Breast epithelium (tissue), 4 donors: ENCODE measurements around the gene ASTN2. TPM values are rescaled to one million over a fixed set of nuclear protein-coding genes. Genes with fewer than 3 reads are reported as not detected.
"Not testable (repeated sequence)": the region's sequence is repeated elsewhere in the genome, so short reads cannot be mapped to it uniquely, and the experiment has no call there.

Source experiments
- DNase-seq, 2 donors: peaks; one replicate each; pipeline ENCODE4 v3.0.0-alpha.2; 2019; ENCODE audit warnings: low spot score in 2 of 2
- H3K27ac ChIP-seq, 2 donors: fragments of 200-600 bp; sonication (generic) in 1 of 2; one replicate each; pipeline ENCODE4 v1.5.1; 2016 to 2019; ENCODE audit warnings: mild to moderate bottlenecking in 1 of 2
- H3K27me3 ChIP-seq, 2 donors: fragments of 200-600 bp; sonication (generic) in 1 of 2; one replicate each; pipeline versions ENCODE4 v1.5.1 to v1.6.0; 2017 to 2019; ENCODE audit warnings: control low read depth in 1 of 2, mild to moderate bottlenecking in 1 of 2
- H3K36me3 ChIP-seq: fragments of 200-600 bp; one replicate; pipeline ENCODE4 v1.5.1; 2019
- H3K4me1 ChIP-seq, 2 donors: fragments of 200-600 bp; sonication (generic); one replicate each; pipeline ENCODE4 v1.5.1; 2016 to 2019; ENCODE audit warnings: control low read depth in 1 of 2
- H3K4me3 ChIP-seq, 3 donors: fragments of 200-600 bp; sonication (generic); 1 replicate in 2 of 3; 2 replicates in 1 of 3; pipeline ENCODE4 v1.5.1; 2016 to 2019; ENCODE audit warnings: mild to moderate bottlenecking in 3 of 3, moderate library complexity in 2 of 3
- H3K9me3 ChIP-seq, 2 donors: fragments of 200-600 bp; sonication (generic) in 1 of 2; one replicate each; pipeline ENCODE4 v1.5.1; 2016 to 2019; ENCODE audit warnings: control low read depth in 1 of 2
- POLR2A ChIP-seq: fragments of 450-650 bp; IDR thresholded peaks from one replicate; pipeline ENCODE4 v1.6.1; 2016; ENCODE audit warnings: antibody characterized with exemption, mild to moderate bottlenecking, moderate library complexity
- POLR2AphosphoS5 ChIP-seq, 3 donors: sonication (generic); formaldehyde crosslinking; IDR thresholded peaks; one replicate each; pipeline ENCODE4 v1.6.1; 2017; ENCODE audit warnings: antibody characterized with exemption in 3 of 3
- intact Hi-C: fragments of 100-400 bp; cut with DNase I; formaldehyde crosslinking; loops from one replicate; pipeline ENCODE4 v1.15.1; 2023; ENCODE audit warnings: low total_unique reads
- total RNA-seq, 3 donors: library from RNA; depleted of rRNA; stranded (reverse); fragments of >200 nt; gene quantifications; one replicate each; pipeline ENCODE4 v1.1.0, GENCODE V29; 2016
- TF ChIP-seq, protein P1 (sequence below), 3 donors: fragments of 450-650 bp; IDR thresholded peaks; one replicate each; pipeline ENCODE4 v1.5.1; 2016 to 2017; ENCODE audit warnings: antibody characterized with exemption in 3 of 3, mild to moderate bottlenecking in 3 of 3, moderate library complexity in 3 of 3

ASTN2 gene
- total RNA-seq, 3 donors from 2014 or later, result 9.1 to 13.8 (median 9.8) TPM

DNA sequence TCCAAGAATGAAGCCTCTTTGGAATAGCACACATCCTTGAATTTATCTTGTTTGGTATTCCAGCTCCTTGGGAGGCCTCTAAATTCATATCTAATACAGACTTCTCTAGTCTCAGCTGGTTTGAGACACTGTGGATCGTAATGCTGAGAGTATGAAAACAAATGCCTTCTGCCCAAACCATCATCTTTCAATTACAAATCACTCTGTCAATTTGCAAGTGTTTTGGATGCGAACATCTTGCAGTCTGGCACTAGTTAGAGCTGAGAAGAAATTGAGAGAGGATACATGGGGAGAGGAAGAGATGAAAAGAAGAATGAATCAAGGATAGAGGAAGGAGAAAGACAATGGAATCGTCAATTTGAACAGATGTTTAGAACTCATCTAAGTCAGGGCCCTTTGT, 342.6 kb downstream of the ASTN2 start:
- H3K4me1 ChIP-seq, result no peaks in the 10 kb centered on the region
- intact Hi-C loops, result no loop called here
- H3K4me3 ChIP-seq, result no peak overlapping the region
- DNase-seq, result no peak
- no peak overlapping the region for H3K27ac ChIP-seq
- no peaks in the 10 kb centered on the region for H3K27me3 ChIP-seq
- H3K9me3 ChIP-seq, result no peaks in the 10 kb centered on the region
- no peaks in the 10 kb centered on the region for H3K36me3 ChIP-seq
- TF ChIP-seq, protein P1, sequence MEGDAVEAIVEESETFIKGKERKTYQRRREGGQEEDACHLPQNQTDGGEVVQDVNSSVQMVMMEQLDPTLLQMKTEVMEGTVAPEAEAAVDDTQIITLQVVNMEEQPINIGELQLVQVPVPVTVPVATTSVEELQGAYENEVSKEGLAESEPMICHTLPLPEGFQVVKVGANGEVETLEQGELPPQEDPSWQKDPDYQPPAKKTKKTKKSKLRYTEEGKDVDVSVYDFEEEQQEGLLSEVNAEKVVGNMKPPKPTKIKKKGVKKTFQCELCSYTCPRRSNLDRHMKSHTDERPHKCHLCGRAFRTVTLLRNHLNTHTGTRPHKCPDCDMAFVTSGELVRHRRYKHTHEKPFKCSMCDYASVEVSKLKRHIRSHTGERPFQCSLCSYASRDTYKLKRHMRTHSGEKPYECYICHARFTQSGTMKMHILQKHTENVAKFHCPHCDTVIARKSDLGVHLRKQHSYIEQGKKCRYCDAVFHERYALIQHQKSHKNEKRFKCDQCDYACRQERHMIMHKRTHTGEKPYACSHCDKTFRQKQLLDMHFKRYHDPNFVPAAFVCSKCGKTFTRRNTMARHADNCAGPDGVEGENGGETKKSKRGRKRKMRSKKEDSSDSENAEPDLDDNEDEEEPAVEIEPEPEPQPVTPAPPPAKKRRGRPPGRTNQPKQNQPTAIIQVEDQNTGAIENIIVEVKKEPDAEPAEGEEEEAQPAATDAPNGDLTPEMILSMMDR (IDR thresholded peaks at IDR 0.05), result no peak
- TF ChIP-seq POLR2A, result no peak
- no peak for TF ChIP-seq POLR2AphosphoS5 (IDR thresholded peaks at IDR 0.05)

DNA sequence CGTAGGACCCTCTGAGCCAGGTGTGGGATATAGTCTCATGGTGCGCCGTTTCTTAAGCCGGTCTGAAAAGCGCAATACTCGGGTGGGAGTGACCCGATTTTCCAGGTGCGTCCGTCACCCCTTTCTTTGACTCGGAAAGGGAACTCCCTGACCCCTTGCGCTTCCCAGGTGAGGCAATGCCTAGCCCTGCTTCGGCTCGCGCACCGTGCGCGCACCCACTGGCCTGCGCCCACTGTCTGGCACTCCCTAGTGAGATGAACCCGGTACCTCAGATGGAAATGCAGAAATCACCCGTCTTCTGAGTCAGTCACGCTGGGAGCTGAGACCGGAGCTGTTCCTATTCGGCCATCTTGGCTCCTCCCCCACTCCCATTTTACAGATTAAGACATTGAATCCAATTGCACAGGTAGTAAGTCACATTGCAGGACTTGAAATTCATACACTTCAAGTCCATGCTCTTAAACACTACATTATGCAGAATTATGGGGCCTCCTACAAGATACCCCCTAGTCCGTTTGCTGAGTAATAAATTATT, 343.1 kb downstream of the ASTN2 start:
- intact Hi-C loops, H3K4me3 ChIP-seq, H3K27me3 ChIP-seq, DNase-seq, H3K9me3 ChIP-seq, H3K27ac ChIP-seq, H3K36me3 ChIP-seq, H3K4me1 ChIP-seq: not testable (repeated sequence)

DNA sequence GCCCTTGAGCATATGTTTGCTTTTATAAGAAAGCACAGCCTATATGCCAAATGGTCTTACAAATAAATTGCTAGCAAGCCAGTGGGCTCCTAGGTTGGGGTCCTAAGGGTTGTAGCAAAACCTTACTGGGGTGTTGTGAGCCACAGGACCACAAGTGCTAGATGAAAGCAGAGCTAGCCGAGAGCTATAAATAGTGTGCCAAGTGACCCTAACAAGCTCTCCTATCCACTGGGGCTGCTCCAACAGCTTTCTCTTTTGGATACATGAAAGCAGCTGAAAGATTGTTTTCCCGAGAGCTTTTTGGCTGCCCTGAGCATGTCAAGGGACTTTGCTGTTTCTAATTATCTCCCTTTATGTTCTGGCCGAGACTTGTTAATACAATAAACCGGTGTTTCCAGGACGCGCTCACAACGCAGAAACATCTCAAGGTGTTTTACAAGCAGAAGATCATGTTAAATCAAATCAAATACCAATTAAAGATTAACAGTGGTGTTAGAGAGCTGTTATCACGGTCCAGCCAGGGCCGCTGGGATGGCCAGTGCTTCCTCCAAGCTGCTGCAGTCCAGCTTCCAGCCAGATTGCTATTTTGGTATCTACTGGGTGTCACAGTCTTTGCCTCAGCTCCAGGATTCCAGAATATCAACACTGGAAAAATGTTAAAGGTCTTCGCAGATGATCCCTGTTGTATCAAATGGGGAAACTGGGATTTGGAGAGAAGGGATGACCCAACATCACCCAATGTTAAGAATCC, 351.0 kb downstream of the ASTN2 start:
- Histone ChIP-seq H3K36me3 (no peaks in the 10 kb centered on the region), H3K4me1 (no peaks in the 10 kb centered on the region), H3K4me3 (no peak overlapping the region), H3K27ac (no peak overlapping the region), H3K9me3 (no peaks in the 10 kb centered on the region), H3K27me3 (no peaks in the 10 kb centered on the region)
- intact Hi-C loops, result no loop called here
- DNase-seq, result no peak
- TF ChIP-seq, protein P1 (IDR thresholded peaks at IDR 0.05), result no peak
- no peak for TF ChIP-seq POLR2AphosphoS5 (IDR thresholded peaks at IDR 0.05)
- TF ChIP-seq POLR2A, result no peak

DNA sequence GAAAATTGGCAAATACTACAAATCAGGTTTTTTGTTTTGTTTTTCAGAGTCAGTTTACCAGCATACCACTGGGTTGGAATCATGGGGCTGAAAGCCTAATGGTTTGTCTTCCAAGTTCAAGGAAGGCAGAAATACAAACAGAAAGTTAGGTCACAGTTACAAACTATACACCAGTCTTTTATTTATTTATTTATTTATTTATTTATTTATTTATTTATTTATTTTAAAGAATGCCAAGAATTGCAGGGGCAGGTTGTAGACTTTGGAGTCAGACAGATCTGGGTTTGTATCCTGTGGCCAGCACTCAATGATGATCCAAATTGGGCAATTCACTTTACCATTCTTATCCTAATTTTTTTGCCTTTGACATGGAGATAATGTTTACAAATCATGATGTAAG, 353.9 kb downstream of the ASTN2 start:
- intact Hi-C loops, result no loop called here
- TF ChIP-seq POLR2A, result no peak
- TF ChIP-seq POLR2AphosphoS5 (IDR thresholded peaks at IDR 0.05), result no peak
- TF ChIP-seq, protein P1 (IDR thresholded peaks at IDR 0.05), result no peak
- DNase-seq, result no peak
- Histone ChIP-seq H3K27me3 (no peaks in the 10 kb centered on the region), H3K4me3 (no peak overlapping the region), H3K36me3 (no peaks in the 10 kb centered on the region), H3K27ac (no peak overlapping the region), H3K4me1 (no peaks in the 10 kb centered on the region), H3K9me3 (no peaks in the 10 kb centered on the region)

DNA sequence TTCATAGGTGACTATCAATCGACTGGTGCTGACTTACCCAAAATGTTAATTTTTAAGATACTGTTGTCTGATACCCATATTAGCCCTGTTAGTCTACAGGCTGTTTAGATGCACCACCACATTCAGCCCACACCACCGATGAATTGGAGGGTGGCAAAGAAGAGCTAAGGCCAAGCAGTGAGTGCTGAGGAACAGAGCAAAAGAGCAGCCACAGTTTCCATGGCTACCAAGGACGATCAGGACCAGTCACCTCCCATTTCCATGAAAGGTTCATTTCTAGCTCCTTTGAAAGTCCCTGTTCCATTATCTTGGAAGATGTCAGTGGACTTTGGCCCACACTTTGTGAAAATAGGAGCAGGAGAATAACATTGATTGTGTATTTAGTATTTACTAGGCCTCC, 364.9 kb downstream of the ASTN2 start:
- H3K27ac ChIP-seq, result no peak overlapping the region
- H3K27me3 ChIP-seq, result no peaks in the 10 kb centered on the region
- intact Hi-C loops, result no loop called here
- no peaks in the 10 kb centered on the region for H3K36me3 ChIP-seq
- DNase-seq, result no peak
- no peak overlapping the region for H3K4me3 ChIP-seq
- TF ChIP-seq POLR2AphosphoS5 (IDR thresholded peaks at IDR 0.05) (no peak), POLR2A (no peak)
- TF ChIP-seq, protein P1 (IDR thresholded peaks at IDR 0.05), result no peak
- H3K4me1 ChIP-seq, result no peaks in the 10 kb centered on the region
- H3K9me3 ChIP-seq, result no peaks in the 10 kb centered on the region
